Coronary artery (tissue), 2 donors: ENCODE results near the gene KLF1.
"Not testable (repeated sequence)": the region's sequence is repeated elsewhere in the genome, so short reads cannot be mapped to it uniquely, and the experiment has no call there.

Source experiments
- DNase-seq: peaks from one replicate; pipeline ENCODE4 v3.0.0-alpha.2; 2017; ENCODE audit warnings: low spot score
- H3K27ac ChIP-seq, 2 donors: fragments of 200-600 bp; sonication (generic); one replicate each; pipeline ENCODE4 v1.5.1; 2016 to 2019
- H3K4me3 ChIP-seq: fragments of 200-600 bp; sonication (generic); 2 replicates; pipeline ENCODE4 v1.5.1; 2016; ENCODE audit warnings: mild to moderate bottlenecking, moderate library complexity
- CTCF ChIP-seq: fragments of 200-600 bp; sonication (generic); IDR thresholded peaks from one replicate; pipeline ENCODE4 v1.5.1; 2019; ENCODE audit warnings: antibody characterized with exemption

Gene KLF1

GRCh38 chr19:12864721-12865715 is 22.0 kb downstream of the KLF1 start:
- no peak for DNase-seq
- H3K27ac ChIP-seq, result no peak overlapping the region
- no peak for TF ChIP-seq CTCF
- no peak overlapping the region for H3K4me3 ChIP-seq

- no peak for DNase-seq
- H3K4me3 ChIP-seq, result no peak overlapping the region
- no peak for TF ChIP-seq CTCF
- H3K27ac ChIP-seq, result no peak overlapping the region
These were observed 22.9 kb downstream of the KLF1 start for GRCh38 chr19:12864143-12864542.

- DNase-seq, result no peak
- Histone ChIP-seq H3K4me3 (no peak overlapping the region), H3K27ac (no peak overlapping the region)
- TF ChIP-seq CTCF, result no peak
These were observed 27.5 kb downstream of the KLF1 start for GRCh38 chr19:12859546-12859945.

- no peak overlapping the region for H3K27ac ChIP-seq
- no peak overlapping the region for H3K4me3 ChIP-seq
- TF ChIP-seq CTCF, result no peak
- no peak for DNase-seq
These were observed 28.7 kb downstream of the KLF1 start for GRCh38 chr19:12858041-12858928.

GRCh38 chr19:12856653-12857052 is 30.3 kb downstream of the KLF1 start:
- Histone ChIP-seq H3K4me3 (no peak overlapping the region), H3K27ac (no peak overlapping the region)
- no peak for TF ChIP-seq CTCF
- no peak for DNase-seq

- Histone ChIP-seq H3K4me3 (peak overlapping the region; percentile 51), H3K27ac (no peak overlapping the region)
- no peak for DNase-seq
- peak; percentile 99 for TF ChIP-seq CTCF
These were observed 39.6 kb downstream of the KLF1 start for GRCh38 chr19:12847159-12848139.

GRCh38 chr19:12846613-12847012 is 40.4 kb downstream of the KLF1 start:
- not testable (repeated sequence) for H3K4me3 ChIP-seq, DNase-seq, H3K27ac ChIP-seq
